Dermis microvascular lymphatic vessel endothelial cell (primary cell): Measurements from ENCODE around the gene SAMD8. TPM values are rescaled to one million over a fixed set of nuclear protein-coding genes. Genes with fewer than 3 reads are reported as not detected.
"Not testable (repeated sequence)": the region's sequence is repeated elsewhere in the genome, so short reads cannot be mapped to it uniquely, and the experiment has no call there.

Experiments used
- DNase-seq, 2 donors: peaks; one replicate each; pipeline versions ENCODE4 v3.0.0 to v3.0.0-alpha.2; 2010; ENCODE audit warnings: low read depth in 2 of 2
- total RNA-seq: library from RNA; depleted of rRNA; stranded (reverse); fragments of >200 nt; gene quantifications from 2 replicates; pipeline ENCODE4 v1.2.1, GENCODE V29; 2014

SAMD8 gene
- total RNA-seq, 1 donor from 2014 or later, result 21.2 TPM

DNA sequence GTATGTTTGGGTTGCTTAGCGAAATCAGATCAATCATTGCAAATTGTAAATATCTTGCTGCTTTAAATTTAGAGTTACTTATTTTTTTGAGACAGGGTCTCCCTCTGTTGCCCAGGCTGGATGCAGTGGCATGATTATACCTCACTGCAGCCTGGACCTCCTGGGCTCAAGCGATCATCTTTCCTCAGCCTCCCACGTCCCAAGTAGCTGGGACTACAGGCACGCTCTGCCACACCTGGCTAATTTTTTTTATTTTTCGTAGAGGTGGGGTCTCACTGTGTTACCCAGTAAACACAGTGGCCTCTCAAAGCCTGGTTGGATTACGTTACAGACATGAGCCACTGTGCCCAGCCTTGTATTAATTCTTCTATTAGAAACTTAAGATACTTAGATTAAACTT lies 100.9 kb downstream of the SAMD8 start:
- no peak for DNase-seq

DNA sequence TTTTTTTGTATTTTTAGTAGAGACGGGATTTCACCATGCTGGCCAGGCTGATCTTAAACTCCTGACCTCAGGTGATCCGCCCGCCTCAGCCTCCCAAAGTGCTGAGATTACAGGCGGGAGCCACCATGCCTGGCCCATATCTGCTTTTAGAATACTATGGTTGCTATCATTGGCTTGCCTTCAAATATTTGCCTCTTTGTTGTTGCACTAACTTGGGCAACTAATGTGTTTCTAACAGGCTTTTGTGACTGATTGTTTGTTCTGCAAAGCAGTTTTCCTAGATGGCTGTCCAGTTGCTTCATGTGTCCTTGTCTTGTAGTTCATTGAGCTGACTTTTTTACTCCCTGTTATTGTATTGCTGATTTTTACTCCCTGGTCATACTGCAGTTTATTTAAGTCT lies 108.8 kb downstream of the SAMD8 start:
- peak in 1 of 2 donors; percentile 17 for DNase-seq

DNA sequence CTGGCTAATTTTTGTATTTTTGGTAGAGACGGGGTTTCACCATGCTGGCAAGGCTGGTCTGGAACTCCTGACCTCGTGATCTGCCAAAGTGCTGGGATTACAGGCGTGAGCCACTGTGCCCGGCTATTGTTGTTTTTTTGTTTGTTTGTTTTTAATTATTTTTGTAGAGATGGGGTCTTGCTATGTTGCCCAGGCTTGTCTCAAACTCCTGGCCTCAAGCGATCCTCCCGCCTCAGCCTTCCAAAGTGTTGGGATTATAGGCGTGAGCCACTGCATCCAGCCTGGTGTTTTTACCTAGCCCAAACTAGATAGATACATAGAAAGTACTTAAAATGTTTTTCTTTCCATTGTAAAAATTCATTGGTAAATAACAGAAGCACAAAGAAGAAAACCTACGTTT lies 110.0 kb downstream of the SAMD8 start:
- DNase-seq, result not testable (repeated sequence)

DNA sequence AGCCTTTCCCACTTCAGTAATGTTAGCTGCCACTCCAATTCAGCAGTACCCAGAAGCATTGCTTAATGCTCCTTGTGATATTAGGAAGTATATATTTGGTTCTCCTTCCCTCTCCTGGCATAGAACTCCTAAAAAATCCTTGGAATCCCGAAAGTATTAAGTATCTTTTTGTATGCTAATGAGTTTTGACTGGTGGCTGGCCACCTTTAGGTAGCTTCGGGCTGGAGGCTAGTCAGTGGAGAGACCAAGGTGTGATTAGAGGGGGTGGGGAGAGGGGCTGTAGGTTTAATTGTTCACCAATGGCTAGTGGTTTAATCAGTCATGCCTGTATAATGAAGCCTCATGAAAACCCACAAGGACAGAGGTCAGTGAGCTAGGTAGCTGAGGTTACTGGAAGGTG lies 112.1 kb downstream of the SAMD8 start:
- no peak for DNase-seq

DNA sequence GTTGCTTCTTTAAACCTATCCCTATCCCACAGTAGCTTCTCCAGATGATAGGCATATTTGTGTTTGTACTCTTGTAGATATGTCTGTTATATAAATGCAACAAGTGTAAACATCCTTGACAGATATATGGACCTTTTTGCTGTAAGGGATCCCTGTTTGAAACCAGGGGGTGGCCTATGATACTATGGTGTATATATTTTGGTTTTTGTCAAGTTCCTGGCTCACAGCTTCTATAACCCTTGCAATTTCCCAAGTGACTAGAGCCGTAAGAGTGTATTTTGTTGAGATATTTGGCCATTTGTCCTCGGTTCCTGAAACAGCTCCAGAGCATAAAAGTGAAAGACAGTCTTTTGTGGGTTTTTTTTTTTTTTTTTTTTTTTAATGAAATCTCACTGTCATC lies 114.6 kb downstream of the SAMD8 start:
- DNase-seq, result no peak

DNA sequence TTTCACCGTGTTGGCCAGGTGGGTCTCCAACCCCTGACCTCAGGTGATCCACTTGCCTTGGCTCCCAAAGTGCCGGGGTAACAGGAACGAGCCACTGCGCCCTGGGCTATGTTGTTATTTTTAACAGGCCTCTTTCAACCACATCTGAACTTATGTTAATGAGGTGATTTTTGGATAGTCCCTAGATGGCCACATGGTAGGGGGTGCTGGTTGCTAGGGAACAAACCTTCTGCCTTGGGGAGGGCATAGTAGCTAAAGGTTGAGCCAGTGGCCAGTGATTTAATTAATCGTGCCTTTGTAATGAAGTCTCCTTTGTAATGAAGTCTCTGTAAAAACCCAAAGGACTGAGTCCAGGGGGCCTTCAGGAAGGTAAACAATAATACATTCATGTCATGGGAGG lies 115.2 kb downstream of the SAMD8 start:
- no peak for DNase-seq

DNA sequence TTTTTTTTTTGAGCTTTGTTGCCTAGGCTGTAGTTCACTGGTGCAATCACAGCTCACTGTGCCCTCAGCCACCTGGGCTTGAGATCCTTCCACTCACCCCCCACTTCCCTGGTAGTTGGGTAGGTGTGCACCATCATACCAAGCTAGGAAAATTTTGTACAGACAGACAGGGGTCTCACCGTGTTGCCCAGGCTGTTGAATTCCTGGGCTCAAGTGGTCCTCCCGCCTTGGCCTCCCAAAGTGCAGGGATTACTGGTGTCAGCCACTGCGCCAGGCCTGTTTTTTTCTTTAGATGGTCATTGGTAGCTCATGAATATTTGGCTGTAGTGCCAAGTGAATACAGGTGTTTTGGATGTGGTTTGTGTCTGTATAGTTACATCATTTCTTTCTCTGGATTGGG lies 116.8 kb downstream of the SAMD8 start:
- DNase-seq, result no peak

DNA sequence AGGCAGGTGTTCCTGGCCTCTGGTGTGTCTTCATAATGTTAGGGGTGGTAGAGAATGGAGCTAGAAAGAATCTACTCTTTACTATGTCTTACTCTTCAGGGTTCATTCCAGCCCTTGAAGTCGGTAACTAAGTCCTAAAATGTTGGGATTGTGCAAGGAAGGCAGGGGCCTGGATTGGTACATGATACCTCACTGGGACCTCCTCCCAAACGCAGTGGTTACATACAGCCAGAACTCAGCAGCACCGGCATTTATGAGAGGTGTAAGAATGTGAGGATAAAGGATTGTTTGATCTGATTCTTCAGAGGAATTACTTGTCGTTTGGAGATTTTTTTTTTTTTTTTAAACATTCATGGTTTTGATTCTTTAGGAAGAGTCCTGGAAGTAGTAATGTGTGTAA lies 117.4 kb downstream of the SAMD8 start:
- no peak for DNase-seq

DNA sequence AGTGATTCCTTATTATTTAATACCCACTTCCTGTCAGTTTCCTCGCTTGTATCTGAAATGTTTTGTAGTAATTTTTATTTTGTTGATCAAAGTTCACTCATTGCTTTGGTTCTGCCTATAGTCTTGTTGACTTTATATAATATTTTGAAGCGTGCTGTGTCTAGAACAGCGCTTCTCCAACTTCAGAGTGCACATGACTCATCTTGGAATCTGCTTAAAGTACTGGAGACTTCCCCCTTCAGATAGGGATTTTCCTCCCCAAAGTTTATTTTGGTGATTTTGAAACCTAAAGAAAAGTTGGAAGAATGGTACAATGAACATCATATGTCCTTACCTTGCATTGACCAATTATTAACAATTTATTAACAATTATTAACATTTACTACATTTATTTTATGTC lies 118.5 kb downstream of the SAMD8 start:
- peak in 1 of 2 donors; percentile 42 for DNase-seq

DNA sequence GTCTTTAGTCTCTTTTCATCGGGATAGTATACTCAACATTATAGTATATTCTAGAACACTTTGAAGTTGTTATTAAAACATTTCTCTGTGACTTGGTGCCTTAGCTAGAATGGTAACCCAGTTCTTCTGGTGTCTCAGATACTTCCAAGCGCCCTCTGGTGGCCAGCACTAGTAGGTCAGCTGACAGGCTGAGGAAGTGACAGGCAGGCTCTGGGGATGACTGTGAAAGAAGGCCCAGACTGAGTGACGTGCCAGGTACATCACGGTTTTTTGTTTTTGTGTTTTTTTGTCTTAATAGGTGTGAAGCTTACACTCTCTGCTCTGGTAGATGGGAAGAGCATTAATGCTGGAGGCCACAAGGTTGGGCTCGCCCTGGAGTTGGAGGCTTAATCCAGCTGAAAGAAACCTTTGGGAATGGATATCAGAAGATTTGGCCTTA lies 119.2 kb downstream of the SAMD8 start:
- DNase-seq, result peak; percentile 85 to 93

Other genes with a start within 250 kb of the SAMD8 start
- 116 and 119 TPM in 2 replicates for gene VDAC2, start 99.1 kb downstream of the SAMD8 start, total RNA-seq
- 11.1 and 15.5 TPM in 2 replicates for gene COMTD1, start 124.3 kb downstream of the SAMD8 start, total RNA-seq